HepG2 (cell line): ENCODE results near the gene NET1. TPM values are rescaled to one million over a fixed set of nuclear protein-coding genes. Genes with fewer than 3 reads are reported as not detected.

ENCODE experiments used
- HNRNPL ChIP-seq: fragments of 200-400 bp; formaldehyde crosslinking; IDR thresholded peaks from 2 replicates; pipeline ENCODE4 v1.6.1; 2017; ENCODE audit warnings: mild to moderate bottlenecking, low read depth, low read length
- MAX ChIP-seq: IDR thresholded peaks from 2 replicates; pipeline ENCODE4 v1.6.1; 2012; ENCODE audit warnings: inconsistent platforms
- MYC ChIP-seq: sonication (generic); formaldehyde crosslinking; IDR thresholded peaks from 2 replicates; pipeline ENCODE4 v1.9.0; 2021; ENCODE audit warnings: missing genetic modification reagents, borderline replicate concordance
- NR2C2 ChIP-seq: sonication (generic); formaldehyde crosslinking; IDR thresholded peaks from 2 replicates; pipeline ENCODE4 v1.4.0; 2020; ENCODE audit warnings: missing genetic modification reagents, mild to moderate bottlenecking, moderate library complexity, borderline replicate concordance
- ZHX2 ChIP-seq, 2 experiments: sonication (generic) in 1 of 2; formaldehyde crosslinking in 1 of 2; IDR thresholded peaks; 2 replicates each; pipeline versions ENCODE4 v1.6.1 to v1.9.0; 2014 to 2022; ENCODE audit warnings: antibody characterized with exemption in 1 of 2, borderline replicate concordance in 1 of 2, inconsistent platforms in 1 of 2, low read depth in 1 of 2, missing genetic modification reagents in 1 of 2
- polyA plus RNA-seq, 8 experiments: library from polyadenylated mRNA; depleted of rRNA in 3 of 8; stranded (reverse) in 7 of 8; unstranded in 1 of 8; fragments of >200 nt; fragmentation: Illumina TruSeq in 4 of 8; extraction: Trizol in 4 of 8; gene quantifications; 2 replicates each; pipeline versions ENCODE4 v1.2.1 to v1.2.3, GENCODE V29; 2011 to 2016; ENCODE audit warnings: low read depth in 4 of 8, missing spikeins in 1 of 8, mixed read lengths in 1 of 8; ENCODE audit not compliant: insufficient read depth in 1 of 8
- total RNA-seq, 5 experiments: library from RNA; depleted of rRNA; stranded (reverse); fragments of >200 nt; fragmentation: Illumina TruSeq; extraction: Trizol; gene quantifications; 2 replicates each; pipeline ENCODE4 v1.2.3, GENCODE V29; 2016; ENCODE audit warnings: low read depth in 1 of 5

Gene NET1
- total and polyA plus RNA-seq, 2 of the 13 experiments (the other 11 are each of a cell fraction or from before 2014, with no cell fraction given): 48.1 to 65.8 TPM

GRCh38 chr10:5488272-5489161 lies 76.2 kb downstream of the NET1 start (continued):
- TF ChIP-seq ZHX2 (IDR thresholded peaks at IDR 0.05; ENCODE audit: low read depth) (no peak), ZHX2 (CRISPR knock-in tag; IDR thresholded peaks at IDR 0.05; ENCODE audit: borderline replicate concordance) (no peak), HNRNPL (peak; percentile 82), MAX (0 out of 2 replicates have a peak, but pooled peaks have one; percentile 7), NR2C2 (peak; percentile 51; the same call in 1 of the 2 replicates), MYC (0 out of 2 replicates have a peak, but pooled peaks have one; percentile 15)
